Neural progenitor cell (in vitro differentiated cells): Measurements from ENCODE around the gene ZNF746.
"Not testable (repeated sequence)": the region's sequence is repeated elsewhere in the genome, so short reads cannot be mapped to it uniquely, and the experiment has no call there.

ENCODE experiments used
- CTCF ChIP-seq: fragments of 200-600 bp; sonication (generic); IDR thresholded peaks from 2 replicates; pipeline ENCODE4 v1.5.1; 2017; ENCODE audit warnings: antibody characterized with exemption, mild to moderate bottlenecking
- EZH2 ChIP-seq: fragments of 200-600 bp; sonication (generic); IDR thresholded peaks from 2 replicates; pipeline ENCODE4 v1.6.1; 2017; ENCODE audit warnings: antibody characterized with exemption, mild to moderate bottlenecking, moderate library complexity

- TF ChIP-seq CTCF, EZH2: not testable (repeated sequence)
Observed at GRCh38 chr7:149493975-149494374, 3.6 kb downstream of the ZNF746 start.
